Measurements from ENCODE around the gene CTRB2. TPM values are rescaled to one million over a fixed set of nuclear protein-coding genes. Genes with fewer than 3 reads are reported as not detected.

The CTRB2 gene
- total and polyA plus RNA-seq, 2 of the 8 experiments (the other 6 are each of a cell fraction or from before 2014, with no cell fraction given) = not detected

GRCh38 chr16:75219088-75219487 is 12.1 kb upstream of the CTRB2 start:
- Histone ChIP-seq H3K27ac (ENCODE audit: low read depth, low read length) (no peak overlapping the region), H3K23ac (ENCODE audit: insufficient read length) (no peak overlapping the region), H3K4me3 (ENCODE audit: extremely low read depth in 1 of 4, insufficient read depth in 2 of 4, low read depth in 3 of 4, low read length in 4 of 4) (no peak overlapping the region), H2BK20ac (ENCODE audit: low read length) (no peak overlapping the region), H3K79me1 (ENCODE audit: low read depth, low read length) (no peaks in the 10 kb centered on the region), H2BK120ac (replicated peaks; ENCODE audit: low read depth, low read length) (no peak overlapping the region), H2AFZ (ENCODE audit: low read length) (no peak overlapping the region), H4K20me1 (replicated peaks in 1 of 2; ENCODE audit: control insufficient read depth in 1 of 2, insufficient read depth in 2 of 2, low read length in 2 of 2) (no peaks in the 10 kb centered on the region), H3K56ac (replicated peaks; ENCODE audit: insufficient read length, low read depth, low read length) (no peak overlapping the region), H4K91ac (replicated peaks; ENCODE audit: insufficient read length, low read length) (no peak overlapping the region), H3K36me3 (ENCODE audit: control insufficient read depth in 2 of 4, insufficient read depth in 4 of 4, low read length in 3 of 4) (no peaks in the 10 kb centered on the region), H2BK15ac (ENCODE audit: low read length) (no peak overlapping the region), H3K14ac (ENCODE audit: insufficient read length) (no peak overlapping the region), H2BK5ac (ENCODE audit: low read depth, low read length) (no peak overlapping the region), H3K79me2 (ENCODE audit: control insufficient read depth in 1 of 2, insufficient read depth in 2 of 2, low read length in 2 of 2) (no peaks in the 10 kb centered on the region), H2BK12ac (ENCODE audit: low read depth, low read length) (no peak overlapping the region), H3K18ac (ENCODE audit: extremely low read depth, low read length) (no peak overlapping the region), H4K5ac (ENCODE audit: insufficient read length, low read depth, low read length) (no peak overlapping the region), H3K4me2 (ENCODE audit: insufficient read depth in 1 of 2, low read depth in 2 of 2, low read length in 2 of 2) (no peak overlapping the region), H4K8ac (ENCODE audit: extremely low read depth, insufficient read depth, low read length) (no peak overlapping the region), H2AK5ac (ENCODE audit: low read depth, low read length) (no peak overlapping the region), H3K27me3 (replicated peaks in 1 of 4; ENCODE audit: control insufficient read depth in 3 of 4, extremely low read depth in 1 of 4, insufficient read depth in 3 of 4, low read length in 3 of 4) (no peaks in the 10 kb centered on the region), H3K4me1 (replicated peaks in 1 of 4; ENCODE audit: control insufficient read depth in 3 of 4, insufficient read depth in 4 of 4, low read length in 3 of 4) (no peaks in the 10 kb centered on the region), H3K23me2 (ENCODE audit: low read depth, low read length) (no peaks in the 10 kb centered on the region), H3K9me3 (ENCODE audit: insufficient read depth in 2 of 2, low read depth in 1 of 2, low read length in 1 of 2) (no peaks in the 10 kb centered on the region), H3K9ac (replicated peaks in 1 of 4; ENCODE audit: extremely low read depth in 1 of 4, low read depth in 3 of 4, low read length in 3 of 4) (no peak overlapping the region), H3K4ac (replicated peaks; ENCODE audit: insufficient read length, low read depth, low read length) (no peak overlapping the region)
- 90% methylated on average over 1 of the region's 4 CpGs; no CpG with 5 or more reads in 1 of the 2 experiments for WGBS, 2 experiments (ENCODE audit: extremely low coverage in 1 of 2, insufficient coverage in 1 of 2, insufficient read length in 1 of 2, insufficient replicate concordance in 2 of 2, low coverage in 1 of 2, low lambda C conversion rate in 2 of 2, missing lambda C conversion rate in 1 of 2)
- TF ChIP-seq EGR1 (IDR thresholded peaks at IDR 0.05; ENCODE audit: borderline replicate concordance, low read depth, low read length) = no peak
- no peak for TF ChIP-seq KDM5A (IDR thresholded peaks at IDR 0.05; ENCODE audit: low read length)
- TF ChIP-seq POU5F1 (IDR thresholded peaks at IDR 0.05; ENCODE audit: low read depth, low read length) = no peak
- no peak for TF ChIP-seq USF2 (IDR thresholded peaks at IDR 0.05; ENCODE audit: low read length)
- FAIRE-seq (no peak), DNase-seq (ENCODE audit: low read depth in 1 of 2, low spot score in 2 of 2) (no peak)
- ChIA-PET POLR2A (ENCODE audit: partially characterized antibody) (no interaction called here), CTCF (ENCODE audit: partially characterized antibody) (interaction anchor here (15.0 kb wide), 1 partner anchor 19 kb away, joined by 157 read pairs; no protein-coding TSS in a partner anchor)
